ENCODE data around the gene SLC48A1. TPM values are rescaled to one million over a fixed set of nuclear protein-coding genes. Genes with fewer than 3 reads are reported as not detected.
A peak's percentile ranks its signal among the peaks of the same experiment; 100 is the strongest.

SLC48A1 gene
- total and polyA plus RNA-seq, 3 experiments from 2014 or later: 9.1 to 11.5 (median 10.9) TPM

GRCh38 chr12:47828008-47828975, 55.3 kb downstream of the SLC48A1 start:
- Mint-ChIP-seq H3K36me3 (no peaks in the 10 kb centered on the region), H3K4me1 (peaks cover 56 to 80% (median 76%) of the 10 kb centered on the region in 3 donors), H3K27me3 (no peaks in the 10 kb centered on the region), H3K27ac (peak overlapping the region in 3 of 8 donors; percentile 23 to 74 (median 35)), H3K4me3 (no peak overlapping the region), H3K9me3 (no peaks in the 10 kb centered on the region)
- DNase-seq: no peak
- no peaks in the 10 kb centered on the region for H3K36me3 ChIP-seq (ENCODE audit: insufficient read depth, low read length)
- H3K9me3 ChIP-seq (ENCODE audit: low read length): no peaks in the 10 kb centered on the region
- no peaks in the 10 kb centered on the region for H3K27me3 ChIP-seq (ENCODE audit: insufficient read depth, low read length, poor library complexity, severe bottlenecking)
- H3K4me3 ChIP-seq (ENCODE audit: low read length): peak overlapping the region; percentile 12
- H3K4me1 ChIP-seq (ENCODE audit: insufficient read depth, low read length): peaks cover 94% of the 10 kb centered on the region
- POLR2A ChIA-PET: interaction anchor here (0.7 to 2.3 kb wide), 4 partner anchors 10 to 84 kb away, joined by 3 to 6 read pairs (median 3); no protein-coding TSS in a partner anchor
- CTCF ChIA-PET: interaction anchor here (0.8 to 17.5 kb wide), 11 partner anchors 10 to 113 kb away, joined by 3 to 452 read pairs (median 5); partner anchors contain the start of gene HDAC7
- H3K27ac ChIP-seq (ENCODE audit: low read depth, low read length): peak overlapping the region; percentile 28

- H3K4me1 ChIP-seq (ENCODE audit: insufficient read depth, low read length): peaks cover 94% of the 10 kb centered on the region
- H3K27me3 ChIP-seq (ENCODE audit: insufficient read depth, low read length, poor library complexity, severe bottlenecking): no peaks in the 10 kb centered on the region
- POLR2A ChIA-PET: interaction anchor here (0.9 to 1.1 kb wide), 2 partner anchors 12 to 85 kb away, joined by 3 read pairs; no protein-coding TSS in a partner anchor
- CTCF ChIA-PET: interaction anchor here (0.8 to 17.5 kb wide), 6 partner anchors 10 to 87 kb away, joined by 3 to 452 read pairs (median 18); partner anchors contain the start of gene HDAC7
- H3K4me1 Mint-ChIP-seq: peaks cover 56 to 80% (median 76%) of the 10 kb centered on the region in 3 donors
- H3K36me3 ChIP-seq (ENCODE audit: insufficient read depth, low read length): no peaks in the 10 kb centered on the region
- H3K27ac ChIP-seq (ENCODE audit: low read depth, low read length): no peak overlapping the region
- no peak overlapping the region for H3K4me3 ChIP-seq (ENCODE audit: low read length)
- no peak for DNase-seq
- no peak overlapping the region for H3K4me3 Mint-ChIP-seq
- H3K27ac Mint-ChIP-seq: peak overlapping the region in 1 of 8 donors; percentile 61
- H3K9me3 Mint-ChIP-seq: no peaks in the 10 kb centered on the region
- H3K27me3 Mint-ChIP-seq: no peaks in the 10 kb centered on the region
- no peaks in the 10 kb centered on the region for H3K36me3 Mint-ChIP-seq
- H3K9me3 ChIP-seq (ENCODE audit: low read length): no peaks in the 10 kb centered on the region
These were observed 56.0 kb downstream of the SLC48A1 start for GRCh38 chr12:47828976-47829482.

- Histone ChIP-seq H3K4me3 (ENCODE audit: low read length) (no peak overlapping the region), H3K27ac (ENCODE audit: low read depth, low read length) (peak overlapping the region; percentile 34), H3K27me3 (ENCODE audit: insufficient read depth, low read length, poor library complexity, severe bottlenecking) (no peaks in the 10 kb centered on the region), H3K36me3 (ENCODE audit: insufficient read depth, low read length) (no peaks in the 10 kb centered on the region), H3K4me1 (ENCODE audit: insufficient read depth, low read length) (peaks cover 94% of the 10 kb centered on the region), H3K9me3 (ENCODE audit: low read length) (no peaks in the 10 kb centered on the region)
- ChIA-PET POLR2A (interaction anchor here (0.9 kb wide), 1 partner anchor 12 kb away, joined by 3 read pairs; no protein-coding TSS in a partner anchor), CTCF (interaction anchor here (0.9 to 17.5 kb wide), 4 partner anchors 9 to 88 kb away, joined by 3 to 452 read pairs (median 100); partner anchors contain the start of gene HDAC7)
- Mint-ChIP-seq H3K4me3 (no peak overlapping the region), H3K4me1 (peaks cover 56 to 80% (median 76%) of the 10 kb centered on the region in 3 donors), H3K36me3 (no peaks in the 10 kb centered on the region), H3K27me3 (no peaks in the 10 kb centered on the region), H3K27ac (no peak overlapping the region), H3K9me3 (no peaks in the 10 kb centered on the region)
- no peak for DNase-seq
These were observed 56.5 kb downstream of the SLC48A1 start for GRCh38 chr12:47829584-47829983.

Other genes starting within 250 kb of the SLC48A1 start
- gene RPAP3, start 67.2 kb upstream of the SLC48A1 start, total RNA-seq: 10 to 100 TPM; 54.0 to 58.1 TPM
- gene RPAP3, start 67.2 kb upstream of the SLC48A1 start, polyA plus RNA-seq: 35.3 TPM
- gene ENDOU, start 47.7 kb upstream of the SLC48A1 start, total RNA-seq: not detected
- gene ENDOU, start 47.7 kb upstream of the SLC48A1 start, polyA plus RNA-seq: not detected
- 1 to 10 TPM in 1 of 2 experiments, under 1 TPM in 1; 0.95 to 1.1 TPM for gene RAPGEF3, start 14.4 kb upstream of the SLC48A1 start, total RNA-seq
- 0.15 TPM for gene RAPGEF3, start 14.4 kb upstream of the SLC48A1 start, polyA plus RNA-seq
- gene HDAC7, start 46.7 kb downstream of the SLC48A1 start, total RNA-seq: 100 to 1,000 TPM; 206 to 207 TPM
- gene HDAC7, start 46.7 kb downstream of the SLC48A1 start, polyA plus RNA-seq: 23.1 TPM
- gene VDR, start 131.8 kb downstream of the SLC48A1 start, total RNA-seq: 10 to 100 TPM; 79.6 to 83.4 TPM
- 0.54 TPM for gene VDR, start 131.8 kb downstream of the SLC48A1 start, polyA plus RNA-seq
- 100 to 1,000 TPM; 178 to 186 TPM for gene TMEM106C, start 190.4 kb downstream of the SLC48A1 start, total RNA-seq
- gene TMEM106C, start 190.4 kb downstream of the SLC48A1 start, polyA plus RNA-seq: 56.8 TPM
- gene COL2A1, start 231.2 kb downstream of the SLC48A1 start, total RNA-seq: not detected
- gene COL2A1, start 231.2 kb downstream of the SLC48A1 start, polyA plus RNA-seq: not detected